ENCODE measurements around the gene GGT7. TPM values are rescaled to one million over a fixed set of nuclear protein-coding genes. Genes with fewer than 3 reads are reported as not detected.

The GGT7 gene
- total and polyA plus RNA-seq, 9 of the 15 experiments (the other 6 are each of a cell fraction or from before 2014, with no cell fraction given): 0.04 to 18.3 (median 5.9) TPM

DNA sequence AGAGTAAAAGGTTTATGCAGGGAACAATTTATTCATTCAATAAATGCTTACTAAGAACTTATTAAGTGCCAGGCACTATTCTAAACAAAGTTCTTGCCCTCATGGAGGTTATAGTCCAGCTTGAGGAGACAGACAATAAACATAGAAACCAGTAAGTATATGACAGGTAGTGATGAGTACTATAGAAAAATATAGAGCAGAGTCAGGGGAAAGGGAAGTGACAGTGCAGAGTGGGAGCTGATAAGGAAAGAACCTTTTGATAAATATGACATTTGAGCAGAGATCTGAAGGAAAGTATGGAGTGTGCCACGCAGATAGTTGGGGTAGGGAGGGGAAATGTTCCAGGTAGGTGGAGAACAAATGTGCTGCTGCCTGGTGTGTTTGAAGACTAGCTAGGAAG lies 15.8 kb upstream of the GGT7 start (continued):
- TF ChIP-seq ZNF609 (CRISPR knock-in tag; IDR thresholded peaks at IDR 0.05; ENCODE audit: borderline replicate concordance): no peak
- no peak for TF ChIP-seq TGIF2 (CRISPR knock-in tag; IDR thresholded peaks at IDR 0.05)
- no peak for TF ChIP-seq ZNF280B (CRISPR knock-in tag; IDR thresholded peaks at IDR 0.05)
- no peak for TF ChIP-seq ZNF57 (CRISPR knock-in tag; IDR thresholded peaks at IDR 0.05)
- TF ChIP-seq HOMEZ (CRISPR knock-in tag; IDR thresholded peaks at IDR 0.05): no peak
- TF ChIP-seq, protein P1, sequence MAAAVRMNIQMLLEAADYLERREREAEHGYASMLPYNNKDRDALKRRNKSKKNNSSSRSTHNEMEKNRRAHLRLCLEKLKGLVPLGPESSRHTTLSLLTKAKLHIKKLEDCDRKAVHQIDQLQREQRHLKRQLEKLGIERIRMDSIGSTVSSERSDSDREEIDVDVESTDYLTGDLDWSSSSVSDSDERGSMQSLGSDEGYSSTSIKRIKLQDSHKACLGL (CRISPR knock-in tag; IDR thresholded peaks at IDR 0.05; ENCODE audit: borderline replicate concordance, poor library complexity, severe bottlenecking): no peak
- no peak for TF ChIP-seq CEBPG (CRISPR knock-in tag; IDR thresholded peaks at IDR 0.05)
- no peak for TF ChIP-seq CEBPG (tag; conservative IDR thresholded peaks at IDR 0.05 in 1 of 2, IDR thresholded peaks at IDR 0.05 in 1 of 2)
- TF ChIP-seq, protein P2, sequence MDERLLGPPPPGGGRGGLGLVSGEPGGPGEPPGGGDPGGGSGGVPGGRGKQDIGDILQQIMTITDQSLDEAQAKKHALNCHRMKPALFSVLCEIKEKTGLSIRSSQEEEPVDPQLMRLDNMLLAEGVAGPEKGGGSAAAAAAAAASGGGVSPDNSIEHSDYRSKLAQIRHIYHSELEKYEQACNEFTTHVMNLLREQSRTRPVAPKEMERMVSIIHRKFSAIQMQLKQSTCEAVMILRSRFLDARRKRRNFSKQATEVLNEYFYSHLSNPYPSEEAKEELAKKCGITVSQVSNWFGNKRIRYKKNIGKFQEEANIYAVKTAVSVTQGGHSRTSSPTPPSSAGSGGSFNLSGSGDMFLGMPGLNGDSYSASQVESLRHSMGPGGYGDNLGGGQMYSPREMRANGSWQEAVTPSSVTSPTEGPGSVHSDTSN (CRISPR knock-in tag; IDR thresholded peaks at IDR 0.05; ENCODE audit: low read depth): no peak
- TF ChIP-seq, protein P2 (tag; conservative IDR thresholded peaks at IDR 0.05; ENCODE audit: low read depth): peak; percentile 83
- no peak for TF ChIP-seq HES1 (IDR thresholded peaks at IDR 0.05; ENCODE audit: low read depth)
- no peak for TF ChIP-seq DEAF1 (CRISPR knock-in tag; IDR thresholded peaks at IDR 0.05)
- TF ChIP-seq HCFC1 (IDR thresholded peaks at IDR 0.05; ENCODE audit: low read depth, low read length): no peak
- no peak for TF ChIP-seq ELF1 (tag; IDR thresholded peaks at IDR 0.05)
